Ramos (cell line): ENCODE data around the gene TSHZ3.

Experiments used
- in situ Hi-C: fragments of 300-500 bp; cut with MboI; formaldehyde crosslinking; loops from one replicate; pipeline ENCODE4 v1.14.3; 2022; ENCODE audit warnings: low sequenced_read_pairs; ENCODE audit not compliant: unreplicated experiment

TSHZ3 gene

DNA sequence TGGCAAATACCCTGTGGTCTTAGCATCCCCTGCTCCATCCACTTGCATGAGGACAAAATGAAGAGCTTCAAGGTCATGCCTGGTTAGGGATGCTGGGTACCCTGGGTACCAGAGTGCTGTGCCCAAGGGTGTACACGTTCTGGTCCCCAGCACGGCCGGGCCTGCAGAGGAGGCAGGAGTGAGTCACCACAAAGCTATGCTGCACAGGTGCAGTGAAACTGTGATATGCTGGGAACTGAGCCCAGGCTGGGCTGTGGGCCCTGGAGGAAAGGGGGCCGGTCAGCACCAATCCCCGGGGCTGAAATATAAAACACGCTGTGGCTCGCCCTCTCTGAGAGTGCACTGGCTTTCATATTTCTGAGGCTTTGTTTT is 95.1 kb downstream of the TSHZ3 start:
- in situ Hi-C loops, result no loop called here

DNA sequence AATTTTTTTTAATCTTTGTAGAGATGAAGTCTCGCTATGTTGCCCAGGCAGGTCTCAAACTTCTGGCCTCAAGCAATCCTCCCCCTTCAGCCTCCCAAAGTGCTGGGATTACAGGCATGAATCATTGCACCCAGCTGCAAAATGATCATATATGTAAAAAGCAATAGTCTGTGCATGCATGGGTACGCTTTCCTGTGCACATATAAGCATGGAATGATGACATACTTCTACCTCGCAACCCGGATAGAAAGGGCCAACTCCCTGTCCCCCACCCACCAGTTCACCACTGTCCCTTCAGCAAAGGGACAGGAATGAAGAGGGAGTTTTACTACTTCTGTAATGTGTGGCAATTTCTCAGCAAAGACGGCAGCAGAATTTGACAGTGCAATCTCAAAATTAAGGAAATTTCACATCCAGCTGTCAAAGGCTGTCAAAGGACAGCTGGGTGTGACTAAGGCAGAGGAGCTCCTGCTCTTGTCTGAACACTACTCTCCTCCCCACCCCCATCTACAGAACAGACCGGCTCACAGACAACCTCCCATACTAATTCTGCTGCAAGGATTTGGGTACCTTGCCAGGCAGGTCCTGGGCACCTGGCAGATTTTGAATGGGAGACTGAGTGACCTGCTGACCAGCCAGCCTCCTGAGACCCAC is 95.6 kb downstream of the TSHZ3 start:
- in situ Hi-C loops, result no loop called here

DNA sequence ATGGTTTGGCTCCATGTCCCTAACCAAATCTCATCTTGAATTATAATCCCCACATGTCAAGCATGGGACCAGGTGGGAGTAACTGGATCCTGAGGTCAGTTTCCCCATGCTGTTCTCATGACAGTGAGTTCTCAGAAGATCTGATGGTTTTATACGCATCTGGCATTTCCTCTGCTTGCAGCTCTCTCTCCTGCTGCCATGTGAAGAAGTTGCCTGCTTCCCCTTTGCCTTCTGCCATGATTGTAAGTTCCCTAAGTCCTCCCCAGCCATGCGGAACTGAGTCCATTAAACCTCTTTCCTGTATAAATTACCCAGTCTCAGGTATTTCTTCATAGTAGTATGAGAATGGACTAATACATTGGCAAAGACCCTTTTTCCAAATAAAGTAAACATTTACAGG is 96.8 kb downstream of the TSHZ3 start:
- in situ Hi-C loops, result no loop called here

DNA sequence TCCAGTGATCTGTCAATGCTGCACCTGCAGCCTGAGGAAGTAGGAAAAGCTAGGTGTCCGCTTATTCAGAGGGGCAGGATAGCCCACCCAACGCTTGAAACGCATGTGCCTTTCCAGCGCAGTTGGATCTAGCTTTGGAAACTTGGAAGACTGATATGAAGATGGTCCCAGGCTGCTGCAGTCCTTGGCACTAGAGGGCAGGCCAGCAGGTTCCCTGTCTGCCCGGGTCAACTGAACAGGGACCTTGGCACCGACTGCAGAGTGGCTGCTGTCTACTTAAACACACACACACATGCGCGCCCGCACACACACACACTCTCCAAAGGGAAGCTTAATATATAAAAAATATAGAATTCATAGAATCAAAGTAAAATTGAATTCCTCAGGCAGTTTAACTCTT is 100.0 kb downstream of the TSHZ3 start:
- in situ Hi-C loops, result no loop called here

DNA sequence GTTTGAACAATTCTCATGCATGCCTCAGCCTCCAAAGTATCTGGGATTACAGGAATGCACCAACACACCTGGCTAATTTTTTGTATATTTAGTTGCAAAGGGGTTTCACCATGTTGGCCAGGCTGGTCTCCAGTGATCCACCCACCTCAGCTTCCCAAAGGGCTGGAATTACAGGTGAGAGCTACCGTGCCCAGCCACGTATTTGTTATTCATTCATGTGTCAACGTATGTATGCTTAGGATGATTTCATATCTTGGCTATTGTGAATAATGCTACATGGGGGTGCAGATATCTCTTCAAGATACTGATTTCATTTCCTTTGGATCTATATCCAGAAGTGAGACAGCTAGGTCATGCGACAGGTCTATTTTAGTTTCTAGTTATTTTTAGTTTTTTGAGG is 113.4 kb downstream of the TSHZ3 start:
- in situ Hi-C loops, result no loop called here

DNA sequence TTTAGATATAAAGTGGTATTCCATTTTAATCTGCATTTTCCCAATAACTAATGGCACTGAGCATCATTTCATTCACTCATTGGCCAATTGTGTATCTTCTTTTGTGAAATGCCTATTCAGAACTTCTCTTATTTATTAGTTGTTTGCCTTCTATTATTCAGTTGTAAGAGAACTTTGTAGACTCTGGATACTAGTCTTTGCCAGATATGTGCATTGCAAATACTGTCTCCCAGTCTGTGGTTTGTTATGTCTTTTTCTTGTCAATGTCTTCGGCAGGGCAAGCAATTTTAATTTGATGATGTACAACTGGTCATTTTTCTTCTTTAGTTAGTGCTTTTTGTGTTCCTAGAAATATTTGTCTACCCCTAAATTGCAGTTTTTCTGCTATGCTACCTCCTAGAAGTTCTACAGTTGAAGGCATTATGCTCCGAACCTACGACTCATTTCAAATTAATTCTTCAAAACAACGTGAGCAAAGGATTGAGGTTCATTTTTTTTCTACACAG is 115.9 kb downstream of the TSHZ3 start:
- in situ Hi-C loops, result no loop called here

DNA sequence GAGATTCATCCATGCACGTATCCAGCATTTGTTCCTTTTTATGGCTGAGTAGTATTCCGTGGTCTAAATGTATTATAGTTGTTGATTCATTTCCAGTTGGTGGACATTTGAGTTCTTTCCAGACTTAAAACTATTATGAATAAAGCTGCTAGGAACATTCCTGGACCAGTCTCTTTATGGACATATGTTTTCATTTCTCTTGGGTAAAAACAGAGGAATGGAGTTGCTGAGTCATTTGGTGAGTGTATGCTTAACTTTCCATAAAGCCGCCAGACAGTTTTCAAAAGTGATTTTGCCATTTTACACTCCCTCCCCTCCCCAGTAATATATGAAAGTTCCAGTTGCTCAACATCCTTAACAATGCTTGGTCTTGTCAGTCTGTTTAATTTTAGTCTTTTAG is 116.4 kb downstream of the TSHZ3 start:
- in situ Hi-C loops, result no loop called here

DNA sequence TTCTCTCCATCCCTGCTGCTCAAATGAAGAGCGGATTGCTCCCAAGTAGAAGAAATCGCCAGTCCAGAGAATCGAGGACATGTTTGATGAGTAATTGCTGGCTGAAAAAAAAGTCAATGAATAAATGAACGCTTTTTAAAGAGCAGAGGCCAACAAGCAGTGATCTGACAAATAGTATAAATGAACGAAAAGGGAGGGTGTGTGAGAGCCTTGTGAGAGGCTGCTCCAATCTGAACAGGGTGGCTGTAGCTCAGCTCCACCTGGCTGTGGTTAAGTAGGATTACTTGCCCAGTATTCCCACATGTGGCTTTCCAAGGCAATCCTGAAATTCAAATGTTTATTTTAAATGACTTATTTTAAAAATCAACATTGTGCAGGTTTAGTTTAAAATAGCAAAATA is 117.1 kb downstream of the TSHZ3 start:
- in situ Hi-C loops, result no loop called here

DNA sequence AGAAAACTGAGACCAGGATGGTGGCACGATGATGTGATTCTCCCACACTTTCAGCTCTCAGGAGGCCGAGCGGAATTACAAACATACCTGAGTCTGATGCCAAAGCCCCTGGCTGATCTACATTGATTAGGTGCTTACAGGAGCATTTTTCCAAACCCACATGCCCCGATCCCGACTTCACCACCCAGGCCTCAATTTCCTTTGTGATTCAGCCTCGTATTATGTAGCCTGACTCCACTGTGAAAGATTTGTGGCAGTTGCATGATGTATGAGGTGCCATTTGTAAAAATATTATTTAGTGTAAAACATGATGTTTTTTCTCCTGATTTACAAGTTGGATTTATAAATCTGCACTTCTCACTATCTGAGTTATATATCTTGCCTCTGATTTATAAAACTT is 118.0 kb downstream of the TSHZ3 start:
- in situ Hi-C loops, result no loop called here

DNA sequence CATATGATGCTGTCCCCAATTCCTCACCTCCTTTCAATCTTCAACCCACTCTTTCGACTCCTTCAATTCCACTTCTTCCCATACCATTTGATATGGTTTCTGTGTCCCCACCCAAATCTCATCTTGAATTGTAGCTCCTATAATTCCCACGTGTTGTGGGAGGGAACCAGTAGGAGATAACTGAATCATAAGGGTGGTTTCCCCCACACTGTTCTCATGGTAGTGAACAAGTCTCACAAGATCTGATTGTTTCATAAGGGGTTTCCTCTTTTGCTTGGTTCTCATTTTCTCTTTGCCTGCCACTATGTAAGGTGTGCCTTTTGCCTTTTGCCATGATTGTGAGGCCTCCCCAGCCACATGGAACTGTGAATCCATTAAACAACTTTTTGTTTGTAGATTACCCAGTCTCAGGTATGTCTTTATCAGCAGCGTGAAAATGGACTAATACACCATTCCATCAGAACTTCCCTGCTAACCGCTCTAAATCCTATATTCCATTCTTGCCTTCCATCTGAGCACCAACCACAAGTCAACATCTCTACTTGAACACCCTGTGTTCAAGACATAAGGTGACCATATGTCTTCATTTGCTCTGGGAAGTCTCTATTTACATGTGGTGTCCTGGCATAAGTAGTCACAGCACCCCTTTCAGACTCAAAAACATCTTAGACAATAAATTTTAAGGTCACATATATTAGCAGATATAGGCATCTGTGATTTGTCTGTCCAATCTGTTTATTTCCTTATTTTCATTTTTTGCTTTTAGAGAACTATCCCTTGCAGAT is 122.9 kb downstream of the TSHZ3 start:
- in situ Hi-C loops, result no loop called here
